Keratinocyte (primary cell): ENCODE measurements around the gene ALPK1.

Experiments used
- EZH2 ChIP-seq: IDR thresholded peaks from one replicate; pipeline ENCODE4 v1.6.1; 2012; ENCODE audit warnings: inconsistent platforms, mild to moderate bottlenecking, low read length, moderate library complexity
- TF ChIP-seq, protein P1 (sequence below), 3 experiments: IDR thresholded peaks in 1 of 3; conservative IDR thresholded peaks in 1 of 3; optimal IDR thresholded peaks in 1 of 3; 2 replicates in 2 of 3; 3 replicates in 1 of 3; pipeline versions ENCODE3 to v1.5.1; 2011; ENCODE audit warnings: low read length in 3 of 3, mild to moderate bottlenecking in 3 of 3, moderate library complexity in 2 of 3, control low read depth in 1 of 3, inconsistent platforms in 1 of 3; ENCODE audit not compliant: insufficient read depth in 2 of 3; ENCODE audit errors: extremely low read depth in 1 of 3

DNA sequence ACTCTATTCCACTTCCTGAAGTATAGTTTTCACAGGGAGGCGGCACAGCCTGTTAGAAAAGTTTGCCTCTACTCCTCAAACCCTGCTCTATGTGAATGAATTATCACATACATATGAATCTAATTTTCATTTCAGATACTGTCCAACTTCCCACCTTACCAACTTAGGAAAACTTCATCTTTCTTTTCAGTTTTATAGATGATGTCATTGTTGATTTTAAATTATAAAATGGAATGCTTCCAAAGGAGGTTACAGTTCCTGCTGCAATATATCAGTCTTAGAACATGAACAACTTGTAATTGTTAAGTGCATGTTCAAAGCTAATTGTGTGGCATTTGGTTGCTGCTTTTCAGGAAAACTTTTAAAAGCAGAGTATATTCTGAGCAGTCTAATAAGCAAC is 126.4 kb downstream of the ALPK1 start:
- TF ChIP-seq, protein P1, sequence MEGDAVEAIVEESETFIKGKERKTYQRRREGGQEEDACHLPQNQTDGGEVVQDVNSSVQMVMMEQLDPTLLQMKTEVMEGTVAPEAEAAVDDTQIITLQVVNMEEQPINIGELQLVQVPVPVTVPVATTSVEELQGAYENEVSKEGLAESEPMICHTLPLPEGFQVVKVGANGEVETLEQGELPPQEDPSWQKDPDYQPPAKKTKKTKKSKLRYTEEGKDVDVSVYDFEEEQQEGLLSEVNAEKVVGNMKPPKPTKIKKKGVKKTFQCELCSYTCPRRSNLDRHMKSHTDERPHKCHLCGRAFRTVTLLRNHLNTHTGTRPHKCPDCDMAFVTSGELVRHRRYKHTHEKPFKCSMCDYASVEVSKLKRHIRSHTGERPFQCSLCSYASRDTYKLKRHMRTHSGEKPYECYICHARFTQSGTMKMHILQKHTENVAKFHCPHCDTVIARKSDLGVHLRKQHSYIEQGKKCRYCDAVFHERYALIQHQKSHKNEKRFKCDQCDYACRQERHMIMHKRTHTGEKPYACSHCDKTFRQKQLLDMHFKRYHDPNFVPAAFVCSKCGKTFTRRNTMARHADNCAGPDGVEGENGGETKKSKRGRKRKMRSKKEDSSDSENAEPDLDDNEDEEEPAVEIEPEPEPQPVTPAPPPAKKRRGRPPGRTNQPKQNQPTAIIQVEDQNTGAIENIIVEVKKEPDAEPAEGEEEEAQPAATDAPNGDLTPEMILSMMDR (optimal IDR thresholded peaks at IDR 0.05 in 1 of 3, IDR thresholded peaks at IDR 0.05 in 1 of 3, conservative IDR thresholded peaks at IDR 0.05 in 1 of 3; ENCODE audit: extremely low read depth in 1 of 3, insufficient read depth in 2 of 3, low read length in 3 of 3): no peak
- no peak for TF ChIP-seq EZH2
